HG03565 (cell line): ENCODE measurements around the gene NDST3.

Experiments used
- ATAC-seq: cut with Tn5 transposase; IDR thresholded peaks from one replicate; pipeline ENCODE4 v1.9.1; 2021; ENCODE audit warnings: mild to moderate bottlenecking, moderate library complexity; ENCODE audit not compliant: unreplicated experiment

The NDST3 gene

GRCh38 chr4:118307643-118308042 is 273.4 kb downstream of the NDST3 start:
- no peak for ATAC-seq
